Measurements from ENCODE around the gene GYPC. TPM values are rescaled to one million over a fixed set of nuclear protein-coding genes. Genes with fewer than 3 reads are reported as not detected.

GYPC gene
- total RNA-seq, 1 experiment from 2014 or later = 13.6 TPM

DNA sequence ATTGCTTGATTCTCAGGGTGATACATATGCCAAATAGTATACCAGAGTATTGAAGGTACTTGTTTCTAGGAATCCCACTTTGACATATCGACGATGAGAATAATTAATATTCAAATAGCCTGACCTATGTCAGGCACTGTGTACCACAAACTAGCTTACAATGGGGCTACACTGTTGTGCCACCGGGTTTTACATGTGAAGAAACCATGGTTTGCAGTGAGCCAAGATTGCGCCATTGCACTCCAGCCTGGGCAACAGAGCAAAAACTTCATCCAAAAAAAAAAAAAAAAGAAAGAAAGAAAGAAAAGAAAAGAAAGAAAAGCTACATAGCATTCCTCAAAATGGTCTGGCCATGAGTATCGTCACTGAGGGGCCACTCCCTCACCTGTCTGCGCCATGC, 25.5 kb downstream of the GYPC start:
- Mint-ChIP-seq H3K27me3 (ENCODE audit: low read depth) (no peaks in the 10 kb centered on the region), H3K4me1 (peaks cover 1 to 2% of the 10 kb centered on the region in 2 experiments; a peak in 3 of 4 replicates), H3K27ac (no peak overlapping the region), H3K9me3 (peaks cover 6% of the 10 kb centered on the region in 2 experiments; a peak in 4 of 5 replicates), H3K4me3 (no peak overlapping the region), H3K36me3 (ENCODE audit: insufficient read depth in 1 of 3, low read depth in 3 of 3) (peaks cover 0 to 17% (median under 1%) of the 10 kb centered on the region in 3 experiments; a peak in 5 of 7 replicates)
- no peak overlapping the region for H2BK5ac ChIP-seq (ENCODE audit: insufficient read length, low read length)
- H4K5ac ChIP-seq (ENCODE audit: insufficient read length, low read depth, low read length) = no peak overlapping the region
- H3K23me2 ChIP-seq (ENCODE audit: insufficient read length, low read depth, low read length, poor library complexity, severe bottlenecking) = no peaks in the 10 kb centered on the region
- H3K79me2 ChIP-seq (ENCODE audit: insufficient read depth, low read length) = no peaks in the 10 kb centered on the region
- H4K8ac ChIP-seq (replicated peaks; ENCODE audit: insufficient read length, low read depth, low read length) = no peak overlapping the region
- H3K23ac ChIP-seq (ENCODE audit: insufficient read length, low read depth, low read length) = no peak overlapping the region
- H3T11ph ChIP-seq (ENCODE audit: low read length) = no peak overlapping the region
- no peak overlapping the region for H2BK12ac ChIP-seq (ENCODE audit: insufficient read length, low read depth, low read length)
- no peak overlapping the region for H3K18ac ChIP-seq (ENCODE audit: insufficient read length, low read depth, low read length)
- no peaks in the 10 kb centered on the region for H3K4me1 ChIP-seq (ENCODE audit: insufficient read depth, low read length)
- WGBS (ENCODE audit: extremely low coverage, insufficient read length, low lambda C conversion rate) = no CpG with 5 or more reads among the region's 6 CpGs
- H2AK5ac ChIP-seq (ENCODE audit: insufficient read length, low read length) = no peak overlapping the region
- H3K4me2 ChIP-seq (ENCODE audit: insufficient read depth, insufficient read length, low read length) = no peak overlapping the region
- H3K9ac ChIP-seq (ENCODE audit: extremely low read depth, insufficient read length, low read length) = no peak overlapping the region
- no peak overlapping the region for H3K27ac ChIP-seq (ENCODE audit: insufficient read length, low read depth, low read length)
- H2AFZ ChIP-seq (ENCODE audit: low read length) = no peak overlapping the region
- no peak overlapping the region for H3K56ac ChIP-seq (ENCODE audit: insufficient read length, low read depth, low read length)
- no peak overlapping the region for H2BK120ac ChIP-seq (ENCODE audit: low read depth, low read length, poor library complexity, severe bottlenecking)
- H3K4ac ChIP-seq (ENCODE audit: low read depth, low read length) = no peak overlapping the region
- no peaks in the 10 kb centered on the region for H3K79me1 ChIP-seq (ENCODE audit: insufficient read depth, low read depth, low read length, poor library complexity, severe bottlenecking)
- H3K9me3 ChIP-seq (ENCODE audit: control insufficient read depth, low read depth, low read length) = no peaks in the 10 kb centered on the region
- no peak for TF ChIP-seq CTCF (conservative IDR thresholded peaks at IDR 0.05)
- no peaks in the 10 kb centered on the region for H4K20me1 ChIP-seq (ENCODE audit: control insufficient read depth, insufficient read depth, insufficient read length)
- H2BK20ac ChIP-seq (ENCODE audit: low read depth, low read length, poor library complexity, severe bottlenecking) = no peak overlapping the region
- H4K91ac ChIP-seq (ENCODE audit: insufficient read length, low read depth, low read length) = no peak overlapping the region
- H2BK15ac ChIP-seq (ENCODE audit: low read depth, low read length) = no peak overlapping the region
- H3K27me3 ChIP-seq (ENCODE audit: insufficient read depth, low read length) = no peaks in the 10 kb centered on the region
- H3K14ac ChIP-seq (ENCODE audit: insufficient read depth, low read length) = no peak overlapping the region; the same call in 1 of the 2 replicates
- no peak for DNase-seq
